ENCODE data around the gene PRDM13.
A peak's percentile ranks its signal among the peaks of the same experiment; 100 is the strongest.
"Not testable (repeated sequence)": the region's sequence is repeated elsewhere in the genome, so short reads cannot be mapped to it uniquely, and the experiment has no call there.

PRDM13 gene

GRCh38 chr6:99590728-99591672 is 15.6 kb upstream of the PRDM13 start:
- no peak for DNase-seq
- Mint-ChIP-seq H3K27ac (no peak overlapping the region), H3K36me3 (peaks cover 3% of the 10 kb centered on the region)

DNA sequence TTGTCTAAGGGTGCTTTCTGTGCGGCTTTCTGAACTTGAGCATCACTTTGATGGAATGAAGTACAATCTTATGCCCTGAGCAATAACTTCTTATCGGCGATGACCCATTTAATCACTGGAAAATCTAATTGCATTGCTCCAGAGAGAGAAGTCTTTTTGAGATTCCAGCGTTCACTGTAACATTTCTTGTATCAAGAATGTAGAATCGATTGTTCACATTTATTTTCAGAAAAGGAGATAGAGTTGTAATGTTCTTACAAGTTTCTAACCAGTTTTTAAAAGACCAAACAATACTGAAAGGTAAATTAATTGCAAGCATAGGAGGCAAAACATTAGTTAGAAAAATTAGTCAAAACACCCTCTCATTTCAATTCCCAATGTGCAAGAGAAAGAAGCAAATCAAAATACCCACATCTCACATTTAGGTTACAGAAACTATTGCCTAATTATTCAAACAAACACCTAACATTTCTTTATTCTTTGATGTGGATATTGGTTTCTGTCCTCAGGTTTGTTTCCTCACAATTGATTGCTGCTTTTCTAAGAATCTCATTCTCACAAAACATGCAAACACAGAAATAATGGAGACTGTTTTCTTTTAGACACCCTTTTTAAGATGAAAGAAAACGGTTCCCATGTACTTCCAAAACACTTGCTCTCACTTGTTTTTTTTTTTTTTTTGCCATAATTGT is 14.8 kb upstream of the PRDM13 start:
- Mint-ChIP-seq H3K9me3 (peaks cover 1% of the 10 kb centered on the region), H3K4me3 (no peak overlapping the region), H3K36me3 (peaks cover 3% of the 10 kb centered on the region), H3K4me1 (peaks cover 37% of the 10 kb centered on the region), H3K27ac (no peak overlapping the region), H3K27me3 (peaks cover 88% of the 10 kb centered on the region)
- DNase-seq: no peak
- CTCF ChIA-PET: no interaction called here

More at GRCh38 chr6:99590728-99591672, 15.6 kb upstream of the PRDM13 start:
- CTCF ChIA-PET: interaction anchor here (0.5 to 3.5 kb wide), 2 partner anchors 13 to 17 kb away, joined by 3 to 17 read pairs; partner anchors contain the start of gene PRDM13
- Mint-ChIP-seq H3K4me3 (no peak overlapping the region), H3K4me1 (peaks cover 37% of the 10 kb centered on the region), H3K27me3 (peaks cover 85% of the 10 kb centered on the region), H3K9me3 (peaks cover 1% of the 10 kb centered on the region)

DNA sequence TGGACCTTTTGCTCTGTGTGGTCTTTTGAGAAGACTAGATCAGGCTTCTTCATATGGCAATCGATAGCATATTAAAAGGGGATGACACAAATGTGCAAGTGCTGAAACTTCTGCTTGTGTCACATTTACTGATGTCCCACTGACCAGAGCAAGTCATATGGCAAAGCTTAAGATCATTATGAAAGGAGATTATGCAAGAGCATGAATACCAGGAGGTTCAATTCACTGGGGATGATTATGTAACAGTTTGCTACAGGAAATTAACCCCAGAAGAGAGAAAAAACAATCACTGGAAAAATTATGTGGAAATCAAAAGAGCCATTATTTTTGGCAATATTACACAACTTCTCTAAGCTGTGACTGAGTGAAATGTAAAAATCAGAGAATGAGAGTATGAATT is 13.7 kb upstream of the PRDM13 start:
- H3K27me3 Mint-ChIP-seq: peaks cover 91% of the 10 kb centered on the region
- H3K36me3 Mint-ChIP-seq: peaks cover 3% of the 10 kb centered on the region
- peaks cover 1% of the 10 kb centered on the region for H3K9me3 Mint-ChIP-seq
- CTCF ChIA-PET: interaction anchor here (1.1 to 1.3 kb wide), 2 partner anchors 28 to 71 kb away, joined by 4 read pairs; no protein-coding TSS in a partner anchor
- H3K4me3 Mint-ChIP-seq: no peak overlapping the region
- no peak for DNase-seq
- peaks cover 37% of the 10 kb centered on the region for H3K4me1 Mint-ChIP-seq
- no peak overlapping the region for H3K27ac Mint-ChIP-seq

- H3K27ac Mint-ChIP-seq, H3K4me3 Mint-ChIP-seq, H3K36me3 Mint-ChIP-seq, CTCF ChIA-PET, H3K9me3 Mint-ChIP-seq, DNase-seq: not testable (repeated sequence)
- peaks cover 22% of the 10 kb centered on the region for H3K4me1 Mint-ChIP-seq
- peaks cover 87% of the 10 kb centered on the region for H3K27me3 Mint-ChIP-seq
These were observed 11.9 kb upstream of the PRDM13 start for GRCh38 chr6:99594696-99595095.

GRCh38 chr6:99602520-99603420 is 3.9 kb upstream of the PRDM13 start:
- no peak for DNase-seq
- H3K27ac Mint-ChIP-seq: no peak overlapping the region
- H3K36me3 Mint-ChIP-seq: peaks cover 5% of the 10 kb centered on the region

DNA sequence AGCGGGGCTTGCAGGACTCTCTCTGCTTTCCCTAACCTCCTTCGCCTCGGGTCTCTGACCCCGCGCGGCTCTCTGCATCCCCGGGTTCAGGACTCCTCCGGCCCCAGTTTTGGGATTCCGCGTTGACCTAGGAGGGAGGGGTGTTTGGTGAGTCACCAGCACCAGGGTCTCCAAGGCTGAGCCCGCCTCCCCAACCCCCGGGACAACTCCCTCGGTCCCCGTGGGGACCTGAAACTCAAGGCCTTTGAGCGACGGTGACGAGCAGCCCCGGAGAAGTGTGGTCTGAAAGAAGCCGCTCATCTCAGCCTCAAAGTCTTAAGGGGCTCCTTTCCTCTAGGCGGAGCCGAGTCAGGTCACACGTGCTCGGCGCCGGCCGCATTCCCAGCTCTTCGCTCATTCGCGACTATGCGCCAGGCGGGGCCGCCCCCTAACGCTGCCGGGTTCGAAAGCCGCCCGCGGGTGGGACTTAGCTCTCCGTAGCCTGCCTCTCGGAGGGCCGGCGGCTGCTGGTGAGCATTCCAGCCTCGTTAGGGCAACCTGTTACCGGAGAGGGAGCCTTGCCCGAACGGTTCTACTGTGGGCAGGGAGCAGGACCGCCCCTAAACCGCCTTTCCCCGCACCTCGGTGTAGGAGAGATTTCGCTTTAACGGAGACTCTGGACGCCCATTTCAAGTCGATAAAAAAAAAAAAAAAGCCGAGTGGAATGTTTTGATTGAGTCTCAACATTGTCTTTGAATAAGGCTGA is 3.0 kb upstream of the PRDM13 start:
- Mint-ChIP-seq H3K27me3 (peaks cover 93% of the 10 kb centered on the region), H3K36me3 (peaks cover 5% of the 10 kb centered on the region), H3K27ac (no peak overlapping the region), H3K4me1 (peaks cover 26% of the 10 kb centered on the region), H3K9me3 (no peaks in the 10 kb centered on the region), H3K4me3 (peak overlapping the region; percentile 21)
- no peak for DNase-seq
- CTCF ChIA-PET: interaction anchor here (0.6 to 1.7 kb wide), 3 partner anchors 13 to 15 kb away, joined by 3 to 4 read pairs (median 3); no protein-coding TSS in a partner anchor

More at GRCh38 chr6:99602520-99603420, 3.9 kb upstream of the PRDM13 start:
- CTCF ChIA-PET: interaction anchor here (0.6 to 1.7 kb wide), 3 partner anchors 15 to 125 kb away, joined by 3 to 4 read pairs (median 3); no protein-coding TSS in a partner anchor
- Mint-ChIP-seq H3K9me3 (no peaks in the 10 kb centered on the region), H3K4me1 (peaks cover 26% of the 10 kb centered on the region), H3K4me3 (peak overlapping the region; percentile 18), H3K27me3 (peaks cover 93% of the 10 kb centered on the region)

DNA sequence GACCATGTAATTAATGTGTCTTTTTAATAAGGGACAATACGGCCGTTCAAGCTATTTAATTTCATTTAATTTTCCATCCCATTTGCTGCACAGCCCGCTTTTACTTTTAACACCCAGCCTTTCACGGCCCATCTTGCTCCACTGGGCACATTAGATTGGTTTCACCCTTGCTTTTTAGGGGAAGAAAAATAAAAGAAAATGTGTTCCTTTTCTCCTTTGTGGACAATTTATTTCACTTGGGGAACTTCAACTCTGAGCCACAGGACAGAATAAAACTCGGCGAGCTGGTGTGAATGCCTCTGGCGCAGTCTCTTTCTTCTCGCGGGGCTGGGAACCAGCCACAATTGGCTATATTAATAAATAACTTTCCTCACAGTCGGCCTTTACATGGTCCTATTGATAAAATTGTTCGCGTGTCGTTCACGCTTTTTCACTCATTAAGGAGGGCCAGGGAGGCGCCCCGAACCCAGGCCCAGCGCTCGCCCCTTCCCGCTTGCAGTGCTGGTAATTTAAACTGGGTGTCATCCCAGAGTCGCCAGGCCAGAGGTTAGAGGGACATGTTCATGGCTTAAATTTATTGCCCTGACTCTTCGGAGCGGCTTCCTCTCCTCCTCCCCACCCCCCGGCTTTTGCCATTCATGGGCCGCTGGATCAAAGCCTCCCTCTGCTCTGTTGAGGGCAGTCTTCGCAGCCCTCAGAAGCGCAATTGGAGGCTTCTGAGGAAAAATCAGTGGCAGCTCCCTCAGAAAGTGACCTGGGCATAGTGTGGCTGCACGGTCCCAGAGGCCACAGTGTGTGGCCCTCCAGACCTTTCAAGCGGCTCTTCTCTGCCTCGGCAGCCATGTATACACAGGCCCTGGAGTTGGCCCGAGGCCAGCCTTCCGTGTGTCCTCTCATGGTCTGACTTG is 2.2 kb upstream of the PRDM13 start:
- Mint-ChIP-seq H3K9me3 (no peaks in the 10 kb centered on the region), H3K27me3 (peaks cover 97% of the 10 kb centered on the region), H3K4me1 (peaks cover 31% of the 10 kb centered on the region), H3K36me3 (peaks cover 8% of the 10 kb centered on the region), H3K4me3 (peak overlapping the region; percentile 21), H3K27ac (peak overlapping the region; percentile 52)
- CTCF ChIA-PET: interaction anchor here (0.6 to 1.7 kb wide), 5 partner anchors 11 to 136 kb away, joined by 3 to 4 read pairs (median 3); no protein-coding TSS in a partner anchor
- DNase-seq: no peak

- Mint-ChIP-seq H3K36me3 (peaks cover 8% of the 10 kb centered on the region), H3K4me1 (peaks cover 36% of the 10 kb centered on the region), H3K9me3 (no peaks in the 10 kb centered on the region), H3K4me3 (no peak overlapping the region), H3K27me3 (peaks cover 96% of the 10 kb centered on the region), H3K27ac (peak overlapping the region; percentile 52)
- CTCF ChIA-PET: interaction anchor here (1.1 to 1.3 kb wide), 4 partner anchors 11 to 137 kb away, joined by 3 to 4 read pairs (median 3); no protein-coding TSS in a partner anchor
- DNase-seq: no peak
These were observed 1.4 kb upstream of the PRDM13 start for GRCh38 chr6:99605074-99605734.

DNA sequence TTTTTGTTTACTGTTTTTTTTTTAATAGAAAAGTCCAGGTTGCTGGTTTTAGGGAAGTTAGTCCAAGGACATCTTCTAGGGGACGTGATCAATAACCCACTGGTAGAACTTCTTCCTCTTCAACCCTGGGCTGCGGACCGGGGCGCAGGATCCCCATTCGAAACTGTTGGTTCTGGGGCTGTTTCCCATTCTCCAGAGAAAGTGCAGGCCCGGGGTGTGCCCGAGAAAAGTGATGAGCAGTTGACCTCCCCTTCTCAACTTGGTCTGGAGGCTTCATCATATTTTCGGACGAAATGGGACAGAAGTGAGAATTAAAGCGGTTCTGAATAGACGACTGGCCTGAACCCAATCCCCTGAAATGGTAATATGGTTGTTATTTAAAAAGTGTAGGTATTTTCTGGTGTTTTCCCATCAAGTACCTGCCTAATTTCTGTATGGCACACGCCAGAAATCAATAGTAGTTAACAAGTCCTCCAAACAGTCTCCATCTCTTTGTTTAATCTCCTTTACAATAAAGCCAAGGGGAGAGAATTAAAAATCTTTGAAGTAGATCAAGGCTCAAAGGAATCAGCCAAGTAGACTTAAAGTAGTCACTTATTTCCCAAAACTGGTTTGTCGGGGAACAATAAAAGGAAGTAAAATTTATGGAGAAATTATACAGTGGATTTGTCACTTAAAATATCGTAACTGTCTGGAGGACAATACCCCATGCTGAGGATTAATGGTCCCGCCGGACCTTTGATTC is 550 bp upstream of the PRDM13 start:
- Mint-ChIP-seq H3K4me3 (no peak overlapping the region), H3K36me3 (peaks cover 8% of the 10 kb centered on the region), H3K9me3 (no peaks in the 10 kb centered on the region), H3K4me1 (peaks cover 40% of the 10 kb centered on the region), H3K27me3 (peaks cover 98% of the 10 kb centered on the region), H3K27ac (peak overlapping the region; percentile 72)
- CTCF ChIA-PET: interaction anchor here (1.1 to 1.3 kb wide), 3 partner anchors 17 to 138 kb away, joined by 3 to 4 read pairs (median 3); no protein-coding TSS in a partner anchor
- DNase-seq: no peak

DNA sequence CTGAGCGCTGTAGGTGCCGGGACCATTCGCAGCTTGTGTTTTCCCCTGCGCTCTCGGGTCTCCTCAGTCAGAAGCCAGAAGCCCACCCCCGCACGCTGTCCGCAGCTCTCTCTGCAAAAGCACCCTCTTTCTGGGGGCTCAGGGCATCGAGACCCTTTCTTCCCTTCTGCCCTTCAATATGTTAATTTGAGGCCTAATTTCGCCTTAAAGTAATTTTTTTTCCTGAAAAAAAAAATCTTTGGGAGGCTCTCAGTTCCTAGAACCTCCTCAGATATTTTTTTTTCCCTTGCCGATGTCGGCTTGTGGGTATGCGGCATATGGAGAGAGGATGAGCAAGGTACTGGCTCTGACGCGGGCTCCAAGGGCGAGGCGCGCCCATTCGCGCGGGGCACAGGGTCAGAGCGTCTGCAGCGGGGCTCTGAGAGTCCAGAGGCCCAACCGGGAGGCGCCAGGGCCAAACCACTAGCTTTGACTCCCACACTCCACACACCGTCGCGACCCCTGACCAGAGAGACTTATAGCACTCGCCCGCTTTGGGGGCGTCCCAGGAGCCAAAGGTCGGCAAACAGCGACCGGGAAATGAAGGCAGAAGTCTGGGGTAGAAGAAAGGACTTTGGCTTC is 893 bp downstream of the PRDM13 start:
- no peaks in the 10 kb centered on the region for H3K9me3 Mint-ChIP-seq
- peaks cover 38% of the 10 kb centered on the region for H3K4me1 Mint-ChIP-seq
- H3K36me3 Mint-ChIP-seq: peaks cover 8% of the 10 kb centered on the region
- peak overlapping the region; percentile 37 for H3K27ac Mint-ChIP-seq
- H3K4me3 Mint-ChIP-seq: no peak overlapping the region
- CTCF ChIA-PET: interaction anchor here (0.6 to 3.6 kb wide), 2 partner anchors 18 to 867 kb away, joined by 3 to 17 read pairs; no protein-coding TSS in a partner anchor
- peaks cover 97% of the 10 kb centered on the region for H3K27me3 Mint-ChIP-seq
- no peak for DNase-seq

Data from activated naive CD4-positive, alpha-beta T cell treated with anti-CD3 and anti-CD28 coated beads, Interleukin-2, amount 10 ng/mL, durations not matched to agents 7 days and 5 days (primary cell).